ENCODE measurements around the gene OLFM3.

Gene OLFM3

GRCh38 chr1:101959456-101959855 is 37.3 kb downstream of the OLFM3 start:
- no peak for DNase-seq (ENCODE audit: low read depth in 2 of 2)
- no peak overlapping the region for H3K4me3 ChIP-seq (replicated peaks in 1 of 2; ENCODE audit: low read depth in 2 of 2, low read length in 2 of 2)
- TF ChIP-seq CTCF (IDR thresholded peaks at IDR 0.05; ENCODE audit: low read depth, low read length): no peak

DNA sequence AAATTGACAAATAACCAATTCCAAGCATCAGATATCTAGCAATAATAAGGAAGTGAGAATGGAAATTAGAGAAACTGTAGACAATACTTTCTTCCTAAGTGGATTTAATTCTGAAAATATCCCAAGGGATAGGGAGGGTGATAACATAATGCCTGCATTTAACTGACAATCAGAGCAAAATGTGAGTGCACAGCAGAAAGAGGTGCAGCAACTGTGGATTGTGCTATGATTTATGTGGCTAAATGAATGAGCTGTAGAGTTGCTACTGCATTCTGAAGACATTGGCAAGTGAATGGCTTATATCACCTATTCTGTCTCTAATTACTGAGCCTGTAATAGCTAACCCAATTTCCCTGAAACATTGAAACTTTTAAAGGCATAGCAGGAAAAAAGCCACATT is 39.0 kb downstream of the OLFM3 start:
- DNase-seq (ENCODE audit: low read depth in 2 of 2): no peak
- H3K4me3 ChIP-seq (replicated peaks in 1 of 2; ENCODE audit: low read depth in 2 of 2, low read length in 2 of 2): no peak overlapping the region
- TF ChIP-seq CTCF (IDR thresholded peaks at IDR 0.05; ENCODE audit: low read depth, low read length): no peak

GRCh38 chr1:101953623-101954022 is 43.1 kb downstream of the OLFM3 start:
- no peak overlapping the region for H3K4me3 ChIP-seq (replicated peaks in 1 of 2; ENCODE audit: low read depth in 2 of 2, low read length in 2 of 2)
- no peak for TF ChIP-seq CTCF (IDR thresholded peaks at IDR 0.05; ENCODE audit: low read depth, low read length)

GRCh38 chr1:101945884-101946283 is 50.8 kb downstream of the OLFM3 start:
- no peak overlapping the region for H3K4me3 ChIP-seq (replicated peaks in 1 of 2; ENCODE audit: low read depth in 2 of 2, low read length in 2 of 2)
- no peak for DNase-seq (ENCODE audit: low read depth in 2 of 2)
- no peak for TF ChIP-seq CTCF (IDR thresholded peaks at IDR 0.05; ENCODE audit: low read depth, low read length)

More at GRCh38 chr1:101953623-101954022, 43.1 kb downstream of the OLFM3 start:
- DNase-seq (ENCODE audit: low read depth in 2 of 2): no peak

DNA sequence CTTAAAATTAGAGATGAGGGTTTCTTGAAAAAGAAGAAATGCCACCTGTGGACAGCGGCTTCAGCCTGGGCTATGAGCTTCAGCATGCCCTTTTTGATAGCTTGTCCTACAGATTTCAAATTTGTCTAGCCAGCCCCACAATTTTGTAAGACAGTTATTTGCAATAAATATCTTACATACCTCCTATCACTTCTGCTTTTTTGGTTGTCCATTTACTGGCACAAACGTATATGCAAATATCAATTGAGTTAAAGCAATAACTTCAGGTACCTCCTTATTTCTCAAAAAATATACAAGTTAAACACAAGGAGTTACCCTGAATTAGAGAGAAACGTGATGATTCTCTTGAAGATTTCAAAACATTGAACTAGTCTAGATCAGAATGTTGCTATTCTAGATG is 53.5 kb downstream of the OLFM3 start:
- TF ChIP-seq CTCF (IDR thresholded peaks at IDR 0.05; ENCODE audit: low read depth, low read length): no peak
- no peak overlapping the region for H3K4me3 ChIP-seq (replicated peaks in 1 of 2; ENCODE audit: low read depth in 2 of 2, low read length in 2 of 2)
- no peak for DNase-seq (ENCODE audit: low read depth in 2 of 2)

DNA sequence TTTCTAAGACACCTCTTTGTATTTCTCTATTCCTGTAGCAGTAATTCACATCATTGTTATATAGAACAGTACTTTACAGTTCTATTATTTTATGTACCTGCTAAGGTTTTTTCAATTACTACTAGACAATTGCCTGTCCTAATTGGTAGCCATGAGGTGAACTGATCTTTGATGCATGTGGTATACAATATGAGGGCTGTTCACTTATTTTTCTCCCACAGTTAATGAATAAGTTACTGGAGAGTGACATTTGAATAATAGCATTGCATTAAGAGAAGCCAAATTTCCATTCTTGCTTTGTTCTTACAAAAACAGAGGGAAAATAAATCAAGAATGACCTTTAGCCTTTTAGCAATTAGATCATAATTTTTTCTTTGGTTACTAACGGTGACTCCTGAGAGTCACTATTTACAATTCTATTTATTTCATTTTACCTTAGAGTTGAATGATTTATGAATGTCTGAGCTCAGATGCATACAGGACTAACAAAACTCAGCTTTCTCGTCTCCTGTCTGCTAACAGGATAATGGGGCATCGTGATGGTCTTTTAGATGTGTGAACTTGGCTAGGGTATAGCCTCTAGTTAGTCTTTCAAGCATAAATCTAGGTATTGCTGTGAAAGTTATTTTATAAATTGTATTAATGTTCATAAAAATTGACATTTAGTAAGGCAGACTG is 54.1 kb downstream of the OLFM3 start:
- H3K4me3 ChIP-seq (replicated peaks in 1 of 2; ENCODE audit: low read depth in 2 of 2, low read length in 2 of 2): no peak overlapping the region
- no peak for DNase-seq (ENCODE audit: low read depth in 2 of 2)
- no peak for TF ChIP-seq CTCF (IDR thresholded peaks at IDR 0.05; ENCODE audit: low read depth, low read length)

- DNase-seq (ENCODE audit: low read depth in 2 of 2): no peak
- no peak for TF ChIP-seq CTCF (IDR thresholded peaks at IDR 0.05; ENCODE audit: low read depth, low read length)
- no peak overlapping the region for H3K4me3 ChIP-seq (replicated peaks in 1 of 2; ENCODE audit: low read depth in 2 of 2, low read length in 2 of 2)
Observed at GRCh38 chr1:101938681-101939080, 58.0 kb downstream of the OLFM3 start.
